Measurements from ENCODE around the gene SLC6A6.

GRCh38 chr3:14416453-14416852 is 14.0 kb downstream of the SLC6A6 start:
- no peak for TF ChIP-seq CTCF (IDR thresholded peaks at IDR 0.05)
- TF ChIP-seq POLR2AphosphoS5 (IDR thresholded peaks at IDR 0.05), result no peak
- no peak for TF ChIP-seq POLR2A (IDR thresholded peaks at IDR 0.05; ENCODE audit: low read depth)
